Activated gamma-delta T cell (primary cell): ENCODE data around the gene PGM3.

Experiments
- DNase-seq: peaks from one replicate; lab custom pipeline; 2025; lab: John Stamatoyannopoulos, UW

The PGM3 gene

GRCh38 chr6:83183082-83183828 lies 9.8 kb downstream of the PGM3 start:
- DNase-seq = no peak

GRCh38 chr6:83182114-83182513 lies 11.0 kb downstream of the PGM3 start:
- no peak for DNase-seq

DNA sequence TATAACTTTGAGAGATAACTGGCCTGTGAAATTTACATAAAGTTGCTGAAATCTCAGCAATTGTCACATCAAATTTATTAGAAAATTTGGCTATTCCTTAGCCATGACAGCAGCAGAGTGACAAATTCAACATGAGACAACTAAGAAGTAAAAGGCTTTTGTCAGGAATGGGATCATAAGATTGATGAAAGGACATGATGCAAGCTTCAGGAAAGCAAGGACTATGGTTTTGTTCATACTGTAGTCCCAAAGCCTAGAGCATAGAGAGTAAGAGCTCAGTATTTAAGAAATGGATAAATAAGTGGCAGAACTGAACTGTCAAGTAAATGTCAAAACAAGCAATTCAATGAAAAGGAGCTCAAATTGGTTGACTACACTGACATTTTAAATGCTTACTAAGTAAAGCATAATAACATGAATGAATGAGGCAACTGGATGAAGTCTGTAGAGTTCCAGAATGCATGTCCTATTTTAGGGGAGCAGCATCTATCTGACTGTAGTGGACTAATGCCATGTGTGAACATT lies 12.6 kb downstream of the PGM3 start:
- no peak for DNase-seq

DNA sequence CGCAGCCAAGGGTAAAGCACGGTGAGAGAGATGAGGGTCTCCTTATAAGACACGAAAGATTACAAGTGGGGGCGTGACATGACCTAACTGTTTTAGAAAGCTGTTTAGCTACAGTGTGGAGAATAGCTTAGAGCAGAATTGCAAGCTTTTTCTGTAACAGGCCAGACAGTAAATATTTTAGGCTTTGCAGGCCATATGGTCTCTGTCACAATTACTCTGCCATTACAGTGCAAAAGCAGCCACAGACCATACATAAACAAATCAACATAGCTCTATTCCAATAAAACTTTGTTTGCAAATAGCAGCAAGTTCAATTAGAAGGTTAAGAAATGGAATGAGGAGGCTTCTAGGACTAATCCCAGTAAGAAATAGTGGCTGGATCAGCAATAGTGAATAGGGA lies 16.8 kb downstream of the PGM3 start:
- no peak for DNase-seq

- no peak for DNase-seq
These were observed 23.6 kb downstream of the PGM3 start for GRCh38 chr6:83169511-83169910.

DNA sequence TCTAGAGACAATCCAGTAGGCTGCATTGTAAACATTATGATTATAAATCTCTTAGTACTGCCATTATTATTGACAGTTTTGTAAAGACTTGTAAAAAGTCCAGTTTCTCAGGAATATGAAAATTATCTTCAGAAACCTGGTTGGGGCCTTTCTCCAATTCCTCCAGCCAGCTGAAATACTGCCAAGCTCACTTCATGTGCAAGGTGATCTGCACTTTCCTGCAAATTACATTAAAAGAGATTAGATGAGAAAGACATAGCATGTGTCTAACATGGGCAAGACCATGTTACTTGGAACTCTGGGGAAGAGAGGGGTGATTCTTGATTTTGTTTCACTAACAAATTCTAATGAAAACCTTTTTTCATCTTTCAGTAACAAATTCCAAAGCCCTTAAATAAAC lies 24.0 kb downstream of the PGM3 start:
- no peak for DNase-seq

GRCh38 chr6:83168556-83168955 lies 24.5 kb downstream of the PGM3 start:
- no peak for DNase-seq

DNA sequence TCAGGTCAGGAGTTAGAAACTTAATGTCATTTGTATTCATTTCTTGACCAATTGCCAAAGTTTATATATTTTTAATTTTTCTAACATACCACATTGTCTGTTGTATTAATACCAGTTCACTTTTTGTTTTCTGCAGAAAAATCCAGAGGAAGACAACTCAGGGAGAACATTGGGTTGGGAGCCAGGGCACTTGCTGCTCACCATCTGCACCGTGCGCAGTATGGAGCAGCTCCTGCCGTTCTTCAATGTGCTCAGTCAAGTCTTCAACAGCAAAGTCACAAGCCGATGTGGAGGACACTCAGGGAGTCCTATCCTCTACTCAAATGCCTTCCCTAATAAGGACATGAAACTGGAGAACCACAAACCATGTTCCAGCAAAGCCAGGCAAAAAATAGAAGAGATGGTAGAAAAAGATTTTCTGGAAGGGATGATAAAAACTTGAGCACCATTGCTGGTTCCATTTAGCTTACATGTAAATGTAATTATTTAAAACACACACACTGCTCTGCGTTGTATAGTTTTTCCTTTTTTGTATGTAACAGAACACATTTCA lies 25.3 kb downstream of the PGM3 start:
- no peak for DNase-seq

DNA sequence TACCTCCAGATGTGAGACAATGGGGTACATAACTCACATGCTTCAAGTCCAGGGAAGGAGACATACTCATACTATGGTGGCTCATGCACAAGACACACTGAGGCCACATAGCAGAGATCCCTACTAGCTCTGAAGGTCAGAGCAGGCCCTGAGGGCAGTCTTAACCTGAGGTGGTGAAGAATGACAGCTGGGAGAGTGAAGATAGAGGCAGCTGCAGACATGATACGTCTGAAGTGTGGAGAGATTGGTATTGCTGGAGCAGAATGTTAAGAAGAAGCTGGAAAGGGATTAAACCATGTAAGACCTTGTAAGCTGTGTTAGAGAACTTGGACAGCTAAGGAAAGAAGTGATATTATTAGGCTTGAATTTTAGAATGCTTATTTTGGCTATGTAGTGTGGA lies 32.9 kb downstream of the PGM3 start:
- no peak for DNase-seq

DNA sequence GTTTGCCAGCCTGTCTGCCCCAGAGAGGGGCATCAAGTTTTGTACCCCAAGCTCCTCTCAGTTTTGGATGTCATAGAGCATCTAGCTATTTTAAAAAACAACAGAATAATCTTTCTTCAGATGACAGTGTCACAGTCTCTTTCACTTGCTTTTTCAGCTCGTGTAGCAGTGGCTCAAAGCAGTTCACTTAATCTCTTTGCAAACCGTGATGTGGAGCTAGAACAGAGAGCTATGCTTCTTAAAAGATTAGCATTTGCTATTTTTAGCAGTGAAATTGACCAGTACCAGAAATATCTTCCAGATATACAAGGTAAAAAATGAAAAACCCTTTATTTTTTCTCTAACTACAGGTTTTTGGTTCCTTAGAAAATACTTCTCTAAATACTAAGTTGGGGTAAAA lies 37.3 kb downstream of the PGM3 start:
- no peak for DNase-seq

GRCh38 chr6:83153883-83154521 lies 39.1 kb downstream of the PGM3 start:
- no peak for DNase-seq

- DNase-seq = no peak
These were observed 40.2 kb downstream of the PGM3 start for GRCh38 chr6:83152913-83153312.

DNA sequence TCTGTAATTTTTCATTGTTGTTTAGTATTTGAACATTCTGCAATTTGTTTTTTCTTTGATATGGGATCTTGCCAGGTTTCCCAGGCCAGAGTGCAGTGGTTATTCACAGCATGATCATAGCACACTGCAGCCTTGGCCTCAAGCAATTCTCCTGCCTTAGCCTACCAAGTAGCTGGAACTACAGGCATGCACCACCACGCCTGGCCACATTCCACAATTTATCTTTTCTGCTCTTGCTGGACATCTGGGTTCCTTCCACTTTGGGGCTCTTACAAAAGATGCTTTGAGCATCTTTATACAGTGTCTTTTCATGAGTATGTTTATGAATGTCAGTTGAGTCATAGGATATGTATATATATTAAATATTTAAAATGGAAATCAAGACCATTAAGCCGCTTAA lies 42.0 kb downstream of the PGM3 start:
- no peak for DNase-seq

DNA sequence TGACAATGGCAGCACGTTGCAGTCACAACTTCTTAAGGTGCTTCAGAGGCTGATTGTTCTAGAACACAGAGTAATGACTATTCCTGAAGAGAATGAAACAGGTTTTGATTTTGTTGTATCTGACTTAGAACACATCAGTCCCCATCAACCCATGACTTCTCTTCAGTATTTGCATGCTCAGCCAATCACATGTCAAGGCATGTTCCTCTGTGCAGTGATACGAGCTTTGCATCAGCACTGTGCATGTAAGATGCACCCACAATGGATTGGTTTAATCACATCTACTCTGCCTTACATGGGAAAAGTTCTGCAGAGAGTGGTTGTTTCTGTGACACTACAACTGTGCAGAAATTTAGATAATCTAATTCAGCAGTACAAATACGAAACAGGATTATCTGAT lies 54.3 kb downstream of the PGM3 start:
- DNase-seq = no peak

GRCh38 chr6:83138118-83138722 lies 54.8 kb downstream of the PGM3 start:
- DNase-seq = no peak

GRCh38 chr6:83132121-83132520 lies 60.9 kb downstream of the PGM3 start:
- DNase-seq = no peak

DNA sequence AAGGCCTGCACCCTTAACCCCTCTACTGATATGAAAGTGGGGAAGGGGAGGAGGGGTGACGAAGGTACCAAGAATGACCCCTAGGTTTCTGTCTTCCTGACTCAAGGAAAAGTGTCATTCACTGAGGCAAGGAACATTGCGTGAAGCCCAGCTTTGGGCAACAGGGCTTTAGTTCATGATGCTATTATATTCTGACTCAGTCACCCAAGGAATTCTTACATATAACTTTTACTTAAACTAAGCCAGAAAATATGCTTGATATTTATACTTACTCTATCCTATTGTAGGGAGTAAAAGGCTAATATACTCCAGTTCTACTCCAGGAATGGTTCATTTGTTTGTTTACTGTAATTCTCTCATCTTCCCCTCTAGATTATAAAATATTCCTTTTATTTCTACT lies 65.1 kb downstream of the PGM3 start:
- no peak for DNase-seq

DNA sequence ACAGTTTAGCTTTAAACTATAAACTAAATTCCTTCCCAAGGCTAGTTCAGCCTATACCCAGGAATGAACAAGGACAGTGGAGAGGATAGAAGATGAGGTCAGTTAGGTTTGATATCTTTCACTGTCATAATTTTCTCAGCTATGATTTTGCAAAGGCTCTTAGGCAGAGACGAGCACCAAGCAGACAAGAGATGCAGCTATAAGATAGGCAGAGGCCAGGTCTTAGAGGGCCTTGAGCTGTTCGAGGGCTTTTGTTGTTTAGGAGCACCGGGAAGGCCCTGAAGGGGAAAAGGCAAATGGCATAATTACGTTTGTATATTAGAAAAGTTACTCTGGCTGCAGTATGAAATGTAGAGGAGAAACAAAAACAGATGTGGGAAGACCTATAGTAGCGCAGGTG lies 65.8 kb downstream of the PGM3 start:
- DNase-seq = no peak

DNA sequence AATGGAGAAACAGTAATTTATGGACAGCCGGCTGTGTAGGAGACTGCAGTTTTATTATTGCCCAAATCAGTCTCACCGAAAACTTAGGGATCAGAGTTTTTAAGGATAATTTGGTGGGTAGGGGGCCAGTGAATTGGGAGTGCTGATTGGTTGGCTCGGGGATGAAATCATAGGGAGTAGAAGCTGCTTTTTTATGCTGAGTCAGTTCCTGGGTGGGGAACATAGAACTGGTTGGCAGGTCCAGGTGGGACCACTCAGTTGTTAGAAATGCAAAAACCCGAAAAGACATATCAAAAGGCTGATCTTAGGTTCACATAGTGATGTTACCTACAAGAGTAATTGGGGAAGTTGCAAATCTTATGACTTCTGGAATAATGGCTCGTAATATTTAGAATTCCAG lies 66.3 kb downstream of the PGM3 start:
- no peak for DNase-seq

- DNase-seq = no peak
These were observed 66.8 kb downstream of the PGM3 start for GRCh38 chr6:83126223-83126622.

GRCh38 chr6:83125425-83125824 lies 67.6 kb downstream of the PGM3 start:
- DNase-seq = no peak

- DNase-seq = no peak
These were observed 68.5 kb downstream of the PGM3 start for GRCh38 chr6:83124553-83124952.

- DNase-seq = no peak
These were observed 73.2 kb downstream of the PGM3 start for GRCh38 chr6:83119742-83120300.
